ENCODE data around the gene PLD2. TPM values are rescaled to one million over a fixed set of nuclear protein-coding genes. Genes with fewer than 3 reads are reported as not detected.
"Not testable (repeated sequence)": the region's sequence is repeated elsewhere in the genome, so short reads cannot be mapped to it uniquely, and the experiment has no call there.

PLD2 gene
- total RNA-seq, 1 donor from 2014 or later: 32.3 TPM

GRCh38 chr17:4856937-4857314 lies 50.0 kb downstream of the PLD2 start:
- DNase-seq (ENCODE audit: low read depth, low spot score): no peak

- DNase-seq (ENCODE audit: low read depth, low spot score): not testable (repeated sequence)
These were observed 50.4 kb downstream of the PLD2 start for GRCh38 chr17:4857347-4857746.

GRCh38 chr17:4858068-4858881 lies 51.3 kb downstream of the PLD2 start:
- DNase-seq (ENCODE audit: low read depth, low spot score): peak; percentile 57

DNA sequence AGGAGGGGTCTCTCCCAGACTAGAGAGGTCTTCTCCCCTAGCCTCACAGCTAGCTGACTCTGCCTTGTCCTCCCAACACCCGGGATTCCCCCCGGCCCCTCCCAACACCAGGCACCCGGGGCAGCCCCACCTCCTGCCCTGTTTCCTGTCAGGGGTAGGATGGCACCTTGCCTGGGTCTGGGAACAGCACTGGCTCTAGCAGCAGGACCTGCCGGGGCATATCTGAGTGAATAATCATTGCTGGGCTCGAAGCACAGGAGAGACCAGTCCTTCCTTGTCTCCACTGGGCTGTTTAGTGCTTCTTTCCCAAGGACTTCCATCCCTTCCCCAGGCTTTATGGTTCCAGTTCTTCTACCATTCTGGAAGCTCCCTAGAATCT lies 51.9 kb downstream of the PLD2 start:
- DNase-seq (ENCODE audit: low read depth, low spot score): no peak

GRCh38 chr17:4859816-4860625 lies 53.1 kb downstream of the PLD2 start:
- DNase-seq (ENCODE audit: low read depth, low spot score): no peak

GRCh38 chr17:4860651-4861050 lies 53.7 kb downstream of the PLD2 start:
- no peak for DNase-seq (ENCODE audit: low read depth, low spot score)

- no peak for DNase-seq (ENCODE audit: low read depth, low spot score)
These were observed 54.1 kb downstream of the PLD2 start for GRCh38 chr17:4861052-4861451.

DNA sequence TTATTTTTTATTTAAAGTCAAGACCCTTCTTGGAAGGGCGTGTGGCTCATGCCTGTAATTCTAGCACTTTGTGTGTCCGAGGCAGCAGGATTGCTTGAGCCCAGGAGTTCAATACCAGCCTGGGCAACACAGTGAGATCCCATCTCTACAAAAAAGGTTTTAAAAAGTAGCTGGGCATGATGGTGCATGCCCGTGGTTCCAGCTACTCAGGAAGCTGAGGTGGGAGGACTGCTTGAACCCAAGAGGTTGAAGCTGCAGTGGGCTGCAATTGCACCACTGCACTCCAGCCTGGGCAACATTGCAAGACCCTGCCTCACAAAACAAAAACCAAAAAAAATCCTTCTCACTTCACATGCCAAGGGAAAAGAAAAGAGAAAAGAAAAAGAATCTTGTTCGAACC lies 55.8 kb downstream of the PLD2 start:
- DNase-seq (ENCODE audit: low read depth, low spot score): no peak

DNA sequence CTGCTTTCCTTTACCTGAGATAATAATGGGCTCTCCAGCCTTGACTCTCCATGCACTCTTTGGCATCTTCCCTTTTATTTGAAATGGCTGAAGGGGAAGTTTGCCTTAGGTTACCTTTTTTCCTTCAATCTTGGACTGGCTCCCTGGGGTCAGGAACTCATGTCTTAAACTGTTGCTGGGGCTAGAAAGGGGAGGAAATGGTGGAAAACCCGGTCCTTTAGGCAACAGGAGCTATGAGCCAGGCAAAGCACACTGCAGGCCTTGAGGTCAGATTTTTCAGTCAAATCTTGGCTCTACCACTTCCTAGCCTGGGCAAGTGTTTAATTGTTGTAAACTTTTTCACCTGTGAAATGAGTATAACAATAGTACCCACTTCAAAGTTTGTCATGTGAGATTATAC lies 56.4 kb downstream of the PLD2 start:
- DNase-seq (ENCODE audit: low read depth, low spot score): no peak

- not testable (repeated sequence) for DNase-seq (ENCODE audit: low read depth, low spot score)
These were observed 60.6 kb downstream of the PLD2 start for GRCh38 chr17:4867535-4867934.

DNA sequence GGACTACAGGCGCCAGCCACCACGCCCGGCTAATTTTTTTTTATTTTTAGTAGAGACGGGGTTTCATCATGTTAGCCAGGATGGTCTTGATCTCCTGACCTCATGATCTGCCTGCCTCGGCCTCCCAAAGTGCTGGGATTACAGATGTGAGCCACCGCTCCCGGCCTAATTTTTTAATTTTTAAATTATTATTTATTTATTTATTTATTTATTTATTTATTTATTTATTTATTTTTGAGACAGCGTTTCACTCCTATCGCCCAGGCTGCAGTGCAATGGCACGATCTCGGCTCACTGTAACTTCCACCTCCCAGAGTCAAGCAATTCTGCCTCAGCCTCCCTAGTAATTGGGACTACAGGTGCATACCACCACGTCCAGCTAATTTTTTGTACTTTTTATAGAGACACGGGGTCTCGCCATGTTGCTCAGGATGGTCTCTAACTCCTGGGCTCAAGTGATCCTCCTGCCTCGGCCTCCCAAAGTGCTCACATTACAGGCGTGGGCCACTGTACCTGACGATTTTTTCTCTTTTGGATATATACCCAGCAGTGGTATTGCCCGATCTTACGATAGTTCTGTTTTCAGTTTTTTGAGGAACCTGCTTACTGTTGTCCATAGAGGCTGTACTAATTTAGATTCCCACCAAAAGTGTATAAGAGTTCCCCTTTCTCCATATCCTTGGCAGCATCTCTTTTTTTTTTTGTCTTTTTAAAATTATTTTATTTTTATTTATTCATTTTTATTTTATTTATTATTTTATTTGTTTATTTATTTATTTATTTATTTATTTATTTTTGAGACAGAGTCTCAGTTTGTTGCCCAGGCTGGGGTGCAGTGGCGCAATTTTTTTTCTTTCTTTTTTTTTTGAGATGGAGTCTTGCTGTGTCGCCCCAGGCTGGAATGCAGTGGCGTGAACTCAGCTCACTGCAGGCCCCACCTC lies 62.4 kb downstream of the PLD2 start:
- not testable (repeated sequence) for DNase-seq (ENCODE audit: low read depth, low spot score)

DNA sequence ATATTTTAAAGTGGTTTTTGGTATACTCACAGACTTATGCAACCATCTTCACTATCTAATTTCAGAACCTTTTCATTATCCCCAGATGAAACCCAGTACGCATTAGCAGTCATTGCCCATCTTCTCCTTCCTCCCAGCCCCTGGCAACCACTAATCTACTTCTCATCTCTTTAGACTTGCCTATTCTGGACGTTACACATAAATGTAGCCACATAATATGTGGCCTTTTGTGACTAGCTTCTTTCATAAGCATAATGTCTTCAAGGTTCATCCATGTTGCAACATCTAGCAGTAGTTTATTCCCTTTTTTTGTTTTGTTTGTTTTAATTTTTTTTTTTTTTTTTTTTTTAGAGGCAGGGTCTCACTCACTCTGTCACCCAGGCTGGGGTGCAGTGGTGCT lies 63.9 kb downstream of the PLD2 start:
- DNase-seq (ENCODE audit: low read depth, low spot score): no peak

DNA sequence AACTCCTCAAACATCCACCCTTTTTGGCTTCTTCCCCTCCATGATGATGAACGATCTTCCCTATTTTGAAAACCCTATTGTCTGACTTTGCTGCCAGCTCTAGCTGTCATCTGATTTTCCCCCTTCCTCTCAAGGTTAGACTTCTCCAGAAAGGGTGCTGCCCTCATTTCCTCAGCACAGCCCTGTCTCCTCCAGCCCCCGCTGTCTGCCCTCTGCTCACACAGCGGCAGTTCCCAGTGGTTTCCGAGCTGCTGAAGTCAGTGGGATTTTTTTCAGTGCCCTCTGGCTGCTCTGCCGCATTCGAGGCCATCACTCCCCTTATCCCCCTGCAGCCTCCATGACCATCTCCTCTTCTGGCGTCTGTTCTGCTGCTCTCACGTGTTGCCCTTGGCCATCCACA lies 65.8 kb downstream of the PLD2 start:
- DNase-seq (ENCODE audit: low read depth, low spot score): no peak

Other genes starting within 250 kb of the PLD2 start
- not detected in 2 replicates for gene GGT6, start 246.6 kb upstream of the PLD2 start, total RNA-seq
- gene SMTNL2, start 222.6 kb upstream of the PLD2 start, total RNA-seq: not detected in 2 replicates
- gene ALOX15, start 165.5 kb upstream of the PLD2 start, total RNA-seq: not detected in 2 replicates
- gene PELP1, start 103.0 kb upstream of the PLD2 start, total RNA-seq: 16.0 and 27.6 TPM in 2 replicates
- 7.7 and 8.7 TPM in 2 replicates for gene ARRB2, start 96.5 kb upstream of the PLD2 start, total RNA-seq
- 9.4 and 12.5 TPM in 2 replicates for gene MED11, start 75.7 kb upstream of the PLD2 start, total RNA-seq
- gene ZMYND15, start 67.3 kb upstream of the PLD2 start, total RNA-seq: 0.07 and 0.11 TPM in 2 replicates
- 2.4 and 7.4 TPM in 2 replicates for gene CXCL16, start 67.2 kb upstream of the PLD2 start, total RNA-seq
- not detected in 2 replicates for gene TM4SF5, start 35.3 kb upstream of the PLD2 start, total RNA-seq
- 0.32 and 0.40 TPM in 2 replicates for gene VMO1, start 20.8 kb upstream of the PLD2 start, total RNA-seq
- not detected in 2 replicates for gene GLTPD2, start 18.2 kb upstream of the PLD2 start, total RNA-seq
- 225 and 243 TPM in 2 replicates for gene PSMB6, start 11.0 kb upstream of the PLD2 start, total RNA-seq
- 26.2 and 30.8 TPM in 2 replicates for gene MINK1, start 26.2 kb downstream of the PLD2 start, total RNA-seq
- gene C17orf107, start 92.4 kb downstream of the PLD2 start, total RNA-seq: 0.71 and 0.92 TPM in 2 replicates
- gene CHRNE, start 95.9 kb downstream of the PLD2 start, total RNA-seq: 0.53 and 3.2 TPM in 2 replicates
- not detected in 2 replicates for gene GP1BA, start 125.1 kb downstream of the PLD2 start, total RNA-seq
- 61.6 and 71.2 TPM in 2 replicates for gene SLC25A11, start 132.9 kb downstream of the PLD2 start, total RNA-seq
- gene RNF167, start 133.1 kb downstream of the PLD2 start, total RNA-seq: 14.8 and 15.2 TPM in 2 replicates
- 518 and 651 TPM in 2 replicates for gene PFN1, start 141.4 kb downstream of the PLD2 start, total RNA-seq
- gene ENO3, start 144.0 kb downstream of the PLD2 start, total RNA-seq: 1.3 and 1.6 TPM in 2 replicates
- gene SPAG7, start 160.7 kb downstream of the PLD2 start, total RNA-seq: 58.8 and 65.3 TPM in 2 replicates
- 4.3 and 4.5 TPM in 2 replicates for gene CAMTA2, start 180.5 kb downstream of the PLD2 start, total RNA-seq
- 0.13 and 0.28 TPM in 2 replicates for gene INCA1, start 190.4 kb downstream of the PLD2 start, total RNA-seq
- gene KIF1C, start 190.8 kb downstream of the PLD2 start, total RNA-seq: 94.7 and 113 TPM in 2 replicates
- 0.07 TPM in 2 replicates for gene SLC52A1, start 228.3 kb downstream of the PLD2 start, total RNA-seq

Data from pulmonary artery endothelial cell (primary cell).